ENCODE results near the gene CPM. TPM values are rescaled to one million over a fixed set of nuclear protein-coding genes. Genes with fewer than 3 reads are reported as not detected.
"Not testable (repeated sequence)": the region's sequence is repeated elsewhere in the genome, so short reads cannot be mapped to it uniquely, and the experiment has no call there.

Gene CPM
- polyA plus RNA-seq, 1 experiment, result 5.8 TPM

- no peak for DNase-seq (ENCODE audit: low read depth)
- CTCF ChIA-PET, result interaction anchor here (1.2 to 4.7 kb wide), 2 partner anchors 9 to 14 kb away, joined by 6 to 33 read pairs; partner anchors contain the start of gene MDM2
- Histone ChIP-seq H3K4me3 (ENCODE audit: low read depth, low read length) (no peak overlapping the region), H3K27me3 (ENCODE audit: control insufficient read depth, insufficient read depth, low read length) (no peaks in the 10 kb centered on the region), H3K36me3 (ENCODE audit: control insufficient read depth, insufficient read depth, low read length) (peaks cover 27% of the 10 kb centered on the region)
- POLR2A ChIA-PET, result no interaction called here
- TF ChIP-seq CTCF (IDR thresholded peaks at IDR 0.05; ENCODE audit: insufficient read depth, low read depth, low read length), result no peak
Measured at GRCh38 chr12:68821357-68822188, 111.4 kb downstream of the CPM start.

- DNase-seq (ENCODE audit: low read depth); H3K4me3 ChIP-seq (ENCODE audit: low read depth, low read length); H3K27me3 ChIP-seq (ENCODE audit: control insufficient read depth, insufficient read depth, low read length): not testable (repeated sequence)
- CTCF ChIA-PET, result interaction anchor here (1.0 to 4.7 kb wide), 3 partner anchors 11 to 596 kb away, joined by 3 to 33 read pairs (median 3); no protein-coding TSS in a partner anchor
- POLR2A ChIA-PET, result interaction anchor here (0.7 kb wide), 1 partner anchor 48 kb away, joined by 4 read pairs; no protein-coding TSS in a partner anchor
- H3K36me3 ChIP-seq (ENCODE audit: control insufficient read depth, insufficient read depth, low read length), result peaks cover 23% of the 10 kb centered on the region
Measured at GRCh38 chr12:68819481-68819880, 113.5 kb downstream of the CPM start.

- TF ChIP-seq CTCF (IDR thresholded peaks at IDR 0.05; ENCODE audit: insufficient read depth, low read depth, low read length), result no peak
- no peak for DNase-seq (ENCODE audit: low read depth)
- POLR2A ChIA-PET, result no interaction called here
- CTCF ChIA-PET, result interaction anchor here (1.5 kb wide), 1 partner anchor 15 kb away, joined by 6 read pairs; no protein-coding TSS in a partner anchor
- Histone ChIP-seq H3K36me3 (ENCODE audit: control insufficient read depth, insufficient read depth, low read length) (peaks cover 17% of the 10 kb centered on the region), H3K4me3 (ENCODE audit: low read depth, low read length) (no peak overlapping the region), H3K27me3 (ENCODE audit: control insufficient read depth, insufficient read depth, low read length) (no peaks in the 10 kb centered on the region)
Measured at GRCh38 chr12:68815928-68816800, 116.8 kb downstream of the CPM start.

GRCh38 chr12:68815232-68815927 is 117.6 kb downstream of the CPM start:
- CTCF ChIA-PET, result interaction anchor here (0.5 to 1.6 kb wide), 2 partner anchors 15 to 499 kb away, joined by 3 to 4 read pairs; no protein-coding TSS in a partner anchor
- peaks cover 15% of the 10 kb centered on the region for H3K36me3 ChIP-seq (ENCODE audit: control insufficient read depth, insufficient read depth, low read length)
- H3K27me3 ChIP-seq (ENCODE audit: control insufficient read depth, insufficient read depth, low read length), result no peaks in the 10 kb centered on the region
- no peak overlapping the region for H3K4me3 ChIP-seq (ENCODE audit: low read depth, low read length)
- DNase-seq (ENCODE audit: low read depth), result no peak
- POLR2A ChIA-PET, result no interaction called here
- no peak for TF ChIP-seq CTCF (IDR thresholded peaks at IDR 0.05; ENCODE audit: insufficient read depth, low read depth, low read length)

- ChIA-PET CTCF (interaction anchor here (0.5 to 1.6 kb wide), 3 partner anchors 15 to 498 kb away, joined by 3 to 4 read pairs (median 3); no protein-coding TSS in a partner anchor), POLR2A (interaction anchor here (0.6 to 1.1 kb wide), 2 partner anchors 69 to 402 kb away, joined by 3 read pairs; partner anchors contain the start of gene SLC35E3)
- DNase-seq (ENCODE audit: low read depth), result no peak
- Histone ChIP-seq H3K4me3 (ENCODE audit: low read depth, low read length) (no peak overlapping the region), H3K27me3 (ENCODE audit: control insufficient read depth, insufficient read depth, low read length) (no peaks in the 10 kb centered on the region), H3K36me3 (ENCODE audit: control insufficient read depth, insufficient read depth, low read length) (peaks cover 15% of the 10 kb centered on the region)
- no peak for TF ChIP-seq CTCF (IDR thresholded peaks at IDR 0.05; ENCODE audit: insufficient read depth, low read depth, low read length)
Measured at GRCh38 chr12:68814490-68815231, 118.3 kb downstream of the CPM start.
